ENCODE measurements around the gene MAP3K9.

The MAP3K9 gene

DNA sequence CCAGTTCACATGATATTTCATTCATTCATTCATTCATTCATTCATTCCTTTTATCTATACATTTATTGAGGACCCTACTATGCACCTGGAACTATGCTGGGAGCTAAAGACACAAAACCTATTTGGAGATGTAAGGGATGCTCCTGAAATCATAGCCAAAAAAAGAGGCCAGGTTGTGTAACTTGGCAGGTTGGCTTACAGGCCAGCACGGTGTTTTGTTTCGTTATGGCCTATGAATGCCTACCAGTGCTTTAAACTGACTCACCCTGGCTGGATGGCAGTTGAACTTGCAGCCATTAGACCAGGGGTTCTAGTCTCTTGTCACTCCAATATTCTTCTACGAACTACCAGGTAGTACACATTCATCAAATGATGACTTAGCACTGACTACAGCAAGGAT lies 15.7 kb downstream of the MAP3K9 start:
- TF ChIP-seq ZFP30 (CRISPR knock-in tag; IDR thresholded peaks at IDR 0.05), result no peak
- TF ChIP-seq CSDC2 (CRISPR knock-in tag; IDR thresholded peaks at IDR 0.05), result no peak
- TF ChIP-seq TOX (CRISPR knock-in tag; IDR thresholded peaks at IDR 0.05; ENCODE audit: borderline replicate concordance), result no peak
- no peak for TF ChIP-seq ZNF565 (CRISPR knock-in tag; conservative IDR thresholded peaks at IDR 0.05; ENCODE audit: low read depth)
- no peak for TF ChIP-seq TSHZ2 (CRISPR knock-in tag; IDR thresholded peaks at IDR 0.05)
- no peak for TF ChIP-seq ZFP3 (CRISPR knock-in tag; IDR thresholded peaks at IDR 0.05)
- no peak for TF ChIP-seq OSR1 (CRISPR knock-in tag; IDR thresholded peaks at IDR 0.05)
- no peak for TF ChIP-seq GLIS3 (CRISPR knock-in tag; IDR thresholded peaks at IDR 0.05)
- no peak for ATAC-seq

DNA sequence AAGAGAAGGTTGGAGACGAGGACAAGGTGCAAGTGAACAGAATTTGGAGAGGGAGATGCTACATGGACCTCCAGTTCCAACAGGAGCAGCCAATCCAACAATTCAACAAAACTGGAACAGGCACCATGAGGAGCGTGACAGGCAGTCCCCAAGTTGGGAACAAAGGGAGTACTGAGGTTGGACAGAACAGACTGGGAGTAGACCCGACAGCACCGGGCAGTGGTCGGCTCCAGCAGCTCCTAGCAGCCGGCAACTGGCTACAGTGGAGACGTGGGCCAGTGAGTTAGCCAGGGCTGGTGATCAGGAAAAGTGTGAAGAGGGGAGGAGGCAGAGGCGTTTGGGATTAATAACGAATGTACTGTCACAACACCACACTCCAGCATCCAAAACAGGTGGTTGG lies 16.4 kb downstream of the MAP3K9 start:
- no peak for ATAC-seq
- TF ChIP-seq ESRRG (CRISPR knock-in tag; IDR thresholded peaks at IDR 0.05) (no peak), ARNTL (CRISPR knock-in tag; IDR thresholded peaks at IDR 0.05; ENCODE audit: borderline replicate concordance, low read depth) (no peak), ZFP30 (CRISPR knock-in tag; IDR thresholded peaks at IDR 0.05) (no peak), TCF4 (CRISPR knock-in tag; IDR thresholded peaks at IDR 0.05; ENCODE audit: borderline replicate concordance) (no peak), TOX (CRISPR knock-in tag; IDR thresholded peaks at IDR 0.05; ENCODE audit: borderline replicate concordance) (no peak), ISL1 (CRISPR knock-in tag; IDR thresholded peaks at IDR 0.05) (no peak), OSR1 (CRISPR knock-in tag; IDR thresholded peaks at IDR 0.05) (no peak), ZNF8 (CRISPR knock-in tag; IDR thresholded peaks at IDR 0.05) (no peak), CSDC2 (CRISPR knock-in tag; IDR thresholded peaks at IDR 0.05) (no peak), ZFP3 (CRISPR knock-in tag; IDR thresholded peaks at IDR 0.05) (no peak)
- TF ChIP-seq, protein P1, sequence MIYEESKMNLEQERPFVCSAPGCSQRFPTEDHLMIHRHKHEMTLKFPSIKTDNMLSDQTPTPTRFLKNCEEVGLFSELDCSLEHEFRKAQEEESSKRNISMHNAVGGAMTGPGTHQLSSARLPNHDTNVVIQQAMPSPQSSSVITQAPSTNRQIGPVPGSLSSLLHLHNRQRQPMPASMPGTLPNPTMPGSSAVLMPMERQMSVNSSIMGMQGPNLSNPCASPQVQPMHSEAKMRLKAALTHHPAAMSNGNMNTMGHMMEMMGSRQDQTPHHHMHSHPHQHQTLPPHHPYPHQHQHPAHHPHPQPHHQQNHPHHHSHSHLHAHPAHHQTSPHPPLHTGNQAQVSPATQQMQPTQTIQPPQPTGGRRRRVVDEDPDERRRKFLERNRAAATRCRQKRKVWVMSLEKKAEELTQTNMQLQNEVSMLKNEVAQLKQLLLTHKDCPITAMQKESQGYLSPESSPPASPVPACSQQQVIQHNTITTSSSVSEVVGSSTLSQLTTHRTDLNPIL (CRISPR knock-in tag; IDR thresholded peaks at IDR 0.05; ENCODE audit: low read depth), result no peak

- no peak for ATAC-seq
- TF ChIP-seq RARB (CRISPR knock-in tag; IDR thresholded peaks at IDR 0.05) (no peak), GLIS3 (CRISPR knock-in tag; IDR thresholded peaks at IDR 0.05) (no peak), ZFP3 (CRISPR knock-in tag; IDR thresholded peaks at IDR 0.05) (no peak)
Observed at GRCh38 chr14:70791971-70792370, 17.3 kb downstream of the MAP3K9 start.

- TF ChIP-seq ZC3H10 (CRISPR knock-in tag; IDR thresholded peaks at IDR 0.05), result no peak
- no peak for TF ChIP-seq CSDC2 (CRISPR knock-in tag; IDR thresholded peaks at IDR 0.05)
- no peak for TF ChIP-seq GLIS3 (CRISPR knock-in tag; IDR thresholded peaks at IDR 0.05)
- TF ChIP-seq RARB (CRISPR knock-in tag; IDR thresholded peaks at IDR 0.05), result no peak
- TF ChIP-seq ESRRG (CRISPR knock-in tag; IDR thresholded peaks at IDR 0.05), result no peak
- TF ChIP-seq TOX (CRISPR knock-in tag; IDR thresholded peaks at IDR 0.05; ENCODE audit: borderline replicate concordance), result no peak
- peak; percentile 16; the same call in 2 of the 3 replicates for ATAC-seq
Observed at GRCh38 chr14:70789961-70790360, 19.4 kb downstream of the MAP3K9 start.

DNA sequence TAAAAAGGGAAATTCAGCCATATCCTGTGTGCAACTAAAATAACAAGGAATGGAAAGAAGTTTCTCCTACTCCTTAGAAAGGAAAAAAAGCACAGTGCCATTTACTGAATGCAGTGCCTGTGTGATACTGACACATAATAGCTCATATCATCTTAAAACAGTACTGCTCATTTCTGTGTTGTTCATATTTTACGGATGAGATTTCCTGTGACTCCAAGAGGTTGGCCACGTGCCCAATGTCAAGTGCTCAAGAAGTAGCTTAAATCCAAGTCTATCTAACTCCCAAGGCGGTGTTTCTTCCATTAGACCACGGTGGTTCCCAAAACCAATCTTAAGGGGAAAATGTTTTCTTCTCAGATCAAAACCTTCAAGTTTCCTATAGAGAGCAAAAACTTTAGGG lies 20.0 kb downstream of the MAP3K9 start:
- ATAC-seq, result peak; percentile 86
- no peak for TF ChIP-seq SNAI2 (CRISPR knock-in tag; IDR thresholded peaks at IDR 0.05)
- TF ChIP-seq OSR1 (CRISPR knock-in tag; IDR thresholded peaks at IDR 0.05), result no peak
- TF ChIP-seq RARB (CRISPR knock-in tag; IDR thresholded peaks at IDR 0.05), result no peak
- TF ChIP-seq, protein P2, sequence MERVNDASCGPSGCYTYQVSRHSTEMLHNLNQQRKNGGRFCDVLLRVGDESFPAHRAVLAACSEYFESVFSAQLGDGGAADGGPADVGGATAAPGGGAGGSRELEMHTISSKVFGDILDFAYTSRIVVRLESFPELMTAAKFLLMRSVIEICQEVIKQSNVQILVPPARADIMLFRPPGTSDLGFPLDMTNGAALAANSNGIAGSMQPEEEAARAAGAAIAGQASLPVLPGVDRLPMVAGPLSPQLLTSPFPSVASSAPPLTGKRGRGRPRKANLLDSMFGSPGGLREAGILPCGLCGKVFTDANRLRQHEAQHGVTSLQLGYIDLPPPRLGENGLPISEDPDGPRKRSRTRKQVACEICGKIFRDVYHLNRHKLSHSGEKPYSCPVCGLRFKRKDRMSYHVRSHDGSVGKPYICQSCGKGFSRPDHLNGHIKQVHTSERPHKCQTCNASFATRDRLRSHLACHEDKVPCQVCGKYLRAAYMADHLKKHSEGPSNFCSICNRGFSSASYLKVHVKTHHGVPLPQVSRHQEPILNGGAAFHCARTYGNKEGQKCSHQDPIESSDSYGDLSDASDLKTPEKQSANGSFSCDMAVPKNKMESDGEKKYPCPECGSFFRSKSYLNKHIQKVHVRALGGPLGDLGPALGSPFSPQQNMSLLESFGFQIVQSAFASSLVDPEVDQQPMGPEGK (CRISPR knock-in tag; IDR thresholded peaks at IDR 0.05; ENCODE audit: borderline replicate concordance), result no peak
- TF ChIP-seq ZNF8 (CRISPR knock-in tag; IDR thresholded peaks at IDR 0.05), result no peak
- TF ChIP-seq ISL1 (CRISPR knock-in tag; IDR thresholded peaks at IDR 0.05), result no peak
- TF ChIP-seq, protein P3, sequence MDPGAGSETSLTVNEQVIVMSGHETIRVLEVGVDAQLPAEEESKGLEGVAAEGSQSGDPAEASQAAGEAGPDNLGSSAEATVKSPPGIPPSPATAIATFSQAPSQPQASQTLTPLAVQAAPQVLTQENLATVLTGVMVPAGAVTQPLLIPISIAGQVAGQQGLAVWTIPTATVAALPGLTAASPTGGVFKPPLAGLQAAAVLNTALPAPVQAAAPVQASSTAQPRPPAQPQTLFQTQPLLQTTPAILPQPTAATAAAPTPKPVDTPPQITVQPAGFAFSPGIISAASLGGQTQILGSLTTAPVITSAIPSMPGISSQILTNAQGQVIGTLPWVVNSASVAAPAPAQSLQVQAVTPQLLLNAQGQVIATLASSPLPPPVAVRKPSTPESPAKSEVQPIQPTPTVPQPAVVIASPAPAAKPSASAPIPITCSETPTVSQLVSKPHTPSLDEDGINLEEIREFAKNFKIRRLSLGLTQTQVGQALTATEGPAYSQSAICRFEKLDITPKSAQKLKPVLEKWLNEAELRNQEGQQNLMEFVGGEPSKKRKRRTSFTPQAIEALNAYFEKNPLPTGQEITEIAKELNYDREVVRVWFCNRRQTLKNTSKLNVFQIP (CRISPR knock-in tag; IDR thresholded peaks at IDR 0.05; ENCODE audit: borderline replicate concordance, low read depth), result no peak
- no peak for TF ChIP-seq ZNF565 (CRISPR knock-in tag; conservative IDR thresholded peaks at IDR 0.05; ENCODE audit: low read depth)
- no peak for TF ChIP-seq ZFP3 (CRISPR knock-in tag; IDR thresholded peaks at IDR 0.05)
- TF ChIP-seq BACH2 (CRISPR knock-in tag; IDR thresholded peaks at IDR 0.05; ENCODE audit: borderline replicate concordance), result no peak
- TF ChIP-seq ESRRG (CRISPR knock-in tag; IDR thresholded peaks at IDR 0.05), result no peak
- TF ChIP-seq TCF4 (CRISPR knock-in tag; IDR thresholded peaks at IDR 0.05; ENCODE audit: borderline replicate concordance), result no peak
- TF ChIP-seq ZFP30 (CRISPR knock-in tag; IDR thresholded peaks at IDR 0.05), result no peak
- TF ChIP-seq TOX (CRISPR knock-in tag; IDR thresholded peaks at IDR 0.05; ENCODE audit: borderline replicate concordance), result no peak
- TF ChIP-seq TSHZ2 (CRISPR knock-in tag; IDR thresholded peaks at IDR 0.05), result no peak
